ENCODE results near the gene CALCA.

Gene CALCA

DNA sequence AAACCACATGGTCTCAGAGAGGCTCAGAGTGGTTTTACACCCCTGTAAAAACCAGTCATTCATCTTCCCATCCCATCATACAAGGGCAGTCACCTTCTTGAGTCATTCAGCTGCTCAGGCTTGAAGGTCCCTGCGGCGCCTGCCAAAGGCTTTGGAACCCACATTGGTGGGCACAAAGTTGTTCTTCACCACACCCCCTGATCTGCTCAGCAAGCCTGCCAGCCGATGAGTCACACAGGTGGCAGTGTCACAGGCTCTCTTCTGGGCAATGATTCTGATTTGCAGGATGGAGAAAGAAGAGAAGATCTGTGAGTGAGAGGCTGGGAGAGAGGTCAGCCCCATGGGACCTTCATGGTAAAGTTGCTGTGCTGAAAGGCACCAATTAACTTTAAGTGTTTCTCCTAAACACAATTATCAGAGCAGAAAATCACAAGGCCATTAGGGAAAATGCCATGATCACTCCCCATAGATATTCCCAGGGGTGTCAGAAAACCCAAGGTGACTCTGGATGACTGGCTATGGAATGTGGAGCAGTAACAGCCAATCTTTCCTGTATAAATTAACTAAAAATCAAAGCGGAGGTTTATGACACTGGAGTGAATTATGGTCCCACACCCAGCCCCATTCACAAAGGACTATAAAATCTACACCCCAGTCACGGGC is 4.4 kb downstream of the CALCA start:
- Histone ChIP-seq H3K79me1 (replicated peaks; ENCODE audit: low read length, poor library complexity, severe bottlenecking) (no peaks in the 10 kb centered on the region), H3K18ac (ENCODE audit: low read depth in 1 of 2, low read length in 2 of 2) (no peak overlapping the region), H3K9me3 (ENCODE audit: control insufficient read depth, low read length) (no peaks in the 10 kb centered on the region), H4K91ac (ENCODE audit: low read length) (no peak overlapping the region), H3K4ac (ENCODE audit: low read depth in 1 of 2, low read length in 2 of 2) (no peak overlapping the region), H2AFZ (ENCODE audit: low read depth, low read length) (no peak overlapping the region), H3K9ac (ENCODE audit: low read length) (no peak overlapping the region), H2BK15ac (ENCODE audit: low read depth, poor library complexity, severe bottlenecking) (no peak overlapping the region), H3K36me3 (ENCODE audit: control insufficient read depth in 1 of 2, insufficient read depth in 2 of 2, low read depth in 1 of 2, low read length in 2 of 2) (no peaks in the 10 kb centered on the region), H2BK120ac (ENCODE audit: low read depth, low read length) (no peak overlapping the region), H3K4me1 (ENCODE audit: control insufficient read depth, insufficient read depth, low read depth, low read length) (peaks cover 5% of the 10 kb centered on the region), H3K4me3 (ENCODE audit: insufficient read depth in 1 of 2, low read depth in 1 of 2, low read length in 2 of 2) (no peak overlapping the region), H3K27ac (ENCODE audit: low read length, poor library complexity, severe bottlenecking) (no peak overlapping the region), H2AK5ac (ENCODE audit: low read length, severe bottlenecking) (no peak overlapping the region), H2BK12ac (ENCODE audit: low read length in 2 of 2) (no peak overlapping the region), H3K4me2 (ENCODE audit: low read length, poor library complexity, severe bottlenecking) (no peak overlapping the region), H3K23ac (ENCODE audit: low read length in 2 of 2) (no peak overlapping the region), H3K27me3 (ENCODE audit: control insufficient read depth in 1 of 2, insufficient read depth in 1 of 2, low read length in 2 of 2) (peaks cover 43 to 50% of the 10 kb centered on the region in 2 experiments), H2BK5ac (ENCODE audit: low read depth, low read length, poor library complexity, severe bottlenecking) (no peak overlapping the region), H3K14ac (ENCODE audit: low read length in 2 of 2) (no peak overlapping the region), H4K8ac (ENCODE audit: low read length) (no peak overlapping the region)
- WGBS = 65% methylated on average over 5 of the region's 5 CpGs
- DNase-seq = no peak

DNA sequence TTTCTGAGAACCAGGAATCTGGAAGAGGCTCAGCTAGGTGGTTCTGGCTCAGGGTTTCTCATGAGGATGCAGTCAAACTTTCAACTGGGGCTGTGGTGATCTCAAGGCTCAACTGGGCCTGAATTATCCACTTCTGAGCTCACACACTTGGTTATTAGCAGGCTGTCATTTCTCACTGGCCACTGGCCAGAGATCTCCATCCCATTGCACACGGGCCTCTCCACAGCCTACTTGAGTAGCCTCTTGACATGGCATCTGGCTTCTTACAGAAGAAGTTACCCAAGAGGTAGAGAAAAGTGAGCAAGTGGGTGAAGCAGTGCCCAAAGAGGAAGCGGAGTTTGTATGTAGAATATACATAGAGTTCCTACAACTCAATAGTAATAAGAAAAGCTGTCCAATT is 16.0 kb downstream of the CALCA start:
- Histone ChIP-seq H4K91ac (ENCODE audit: low read length) (no peak overlapping the region), H3K79me1 (replicated peaks; ENCODE audit: low read length, poor library complexity, severe bottlenecking) (no peaks in the 10 kb centered on the region), H3K4me1 (ENCODE audit: control insufficient read depth, insufficient read depth, low read depth, low read length) (no peaks in the 10 kb centered on the region), H2BK12ac (ENCODE audit: low read length in 2 of 2) (no peak overlapping the region), H3K14ac (ENCODE audit: low read length in 2 of 2) (no peak overlapping the region), H2AFZ (ENCODE audit: low read depth, low read length) (no peak overlapping the region), H3K4me2 (ENCODE audit: low read length, poor library complexity, severe bottlenecking) (no peak overlapping the region), H2BK15ac (ENCODE audit: low read depth, poor library complexity, severe bottlenecking) (no peak overlapping the region), H3K9ac (ENCODE audit: low read length) (no peak overlapping the region), H3K9me3 (ENCODE audit: control insufficient read depth, low read length) (no peaks in the 10 kb centered on the region), H2BK120ac (ENCODE audit: low read depth, low read length) (no peak overlapping the region), H3K27ac (ENCODE audit: low read length, poor library complexity, severe bottlenecking) (no peak overlapping the region), H3K27me3 (ENCODE audit: control insufficient read depth in 1 of 2, insufficient read depth in 1 of 2, low read length in 2 of 2) (peaks cover 0 to 4% of the 10 kb centered on the region in 2 experiments), H2AK5ac (ENCODE audit: low read length, severe bottlenecking) (no peak overlapping the region), H3K18ac (ENCODE audit: low read depth in 1 of 2, low read length in 2 of 2) (no peak overlapping the region), H3K36me3 (ENCODE audit: control insufficient read depth in 1 of 2, insufficient read depth in 2 of 2, low read depth in 1 of 2, low read length in 2 of 2) (no peaks in the 10 kb centered on the region), H3K23ac (ENCODE audit: low read length in 2 of 2) (no peak overlapping the region), H4K8ac (ENCODE audit: low read length) (no peak overlapping the region), H3K4ac (ENCODE audit: low read depth in 1 of 2, low read length in 2 of 2) (no peak overlapping the region), H3K4me3 (ENCODE audit: insufficient read depth in 1 of 2, low read depth in 1 of 2, low read length in 2 of 2) (no peak overlapping the region), H2BK5ac (ENCODE audit: low read depth, low read length, poor library complexity, severe bottlenecking) (no peak overlapping the region)
- WGBS = 89% methylated on average over 1 of the region's 2 CpGs
- DNase-seq = no peak

- H2BK15ac ChIP-seq (ENCODE audit: low read depth, poor library complexity, severe bottlenecking) = no peak overlapping the region
- no peaks in the 10 kb centered on the region for H3K9me3 ChIP-seq (ENCODE audit: control insufficient read depth, low read length)
- peaks cover 0 to 4% of the 10 kb centered on the region in 2 experiments for H3K27me3 ChIP-seq (ENCODE audit: control insufficient read depth in 1 of 2, insufficient read depth in 1 of 2, low read length in 2 of 2)
- no peak overlapping the region for H3K27ac ChIP-seq (ENCODE audit: low read length, poor library complexity, severe bottlenecking)
- H4K8ac ChIP-seq (ENCODE audit: low read length) = no peak overlapping the region
- no peaks in the 10 kb centered on the region for H3K36me3 ChIP-seq (ENCODE audit: control insufficient read depth in 1 of 2, insufficient read depth in 2 of 2, low read depth in 1 of 2, low read length in 2 of 2)
- H2BK12ac ChIP-seq (ENCODE audit: low read length in 2 of 2) = no peak overlapping the region
- no peak overlapping the region for H3K4ac ChIP-seq (ENCODE audit: low read depth in 1 of 2, low read length in 2 of 2)
- no peak overlapping the region for H3K4me3 ChIP-seq (ENCODE audit: insufficient read depth in 1 of 2, low read depth in 1 of 2, low read length in 2 of 2)
- H3K4me2 ChIP-seq (ENCODE audit: low read length, poor library complexity, severe bottlenecking) = no peak overlapping the region
- H3K9ac ChIP-seq (ENCODE audit: low read length) = no peak overlapping the region
- H2BK5ac ChIP-seq (ENCODE audit: low read depth, low read length, poor library complexity, severe bottlenecking) = no peak overlapping the region
- no peak for DNase-seq
- H2AFZ ChIP-seq (ENCODE audit: low read depth, low read length) = no peak overlapping the region
- H2AK5ac ChIP-seq (ENCODE audit: low read length, severe bottlenecking) = no peak overlapping the region
- H3K14ac ChIP-seq (ENCODE audit: low read length in 2 of 2) = no peak overlapping the region
- H3K4me1 ChIP-seq (ENCODE audit: control insufficient read depth, insufficient read depth, low read depth, low read length) = no peaks in the 10 kb centered on the region
- H4K91ac ChIP-seq (ENCODE audit: low read length) = no peak overlapping the region
- no peak overlapping the region for H3K18ac ChIP-seq (ENCODE audit: low read depth in 1 of 2, low read length in 2 of 2)
- H3K23ac ChIP-seq (ENCODE audit: low read length in 2 of 2) = no peak overlapping the region
- no peaks in the 10 kb centered on the region for H3K79me1 ChIP-seq (replicated peaks; ENCODE audit: low read length, poor library complexity, severe bottlenecking)
- no peak overlapping the region for H2BK120ac ChIP-seq (ENCODE audit: low read depth, low read length)
Observed at GRCh38 chr11:14954581-14954980, 17.6 kb downstream of the CALCA start.

DNA sequence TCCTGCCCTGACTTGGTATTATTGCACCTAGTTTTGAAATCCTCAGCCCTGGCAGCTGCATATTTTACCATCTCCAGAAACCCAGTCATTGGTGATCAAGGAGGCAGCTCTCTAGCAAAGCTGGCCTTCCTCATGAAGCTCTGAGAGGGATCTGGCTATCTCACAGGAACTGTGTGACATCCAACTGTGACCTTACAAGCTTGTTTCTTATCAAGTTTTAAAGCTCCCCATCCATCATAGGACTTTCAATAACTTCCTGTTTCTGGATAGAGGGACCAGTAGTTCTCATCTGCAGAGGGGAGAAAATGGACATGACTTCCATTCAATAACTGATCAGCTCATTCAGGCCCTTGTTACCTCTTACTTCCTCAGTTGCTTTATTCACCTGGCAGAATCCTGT is 18.2 kb downstream of the CALCA start:
- peaks cover 0 to 4% of the 10 kb centered on the region in 2 experiments for H3K27me3 ChIP-seq (ENCODE audit: control insufficient read depth in 1 of 2, insufficient read depth in 1 of 2, low read length in 2 of 2)

More for the DNA sequence above, 18.2 kb downstream of the CALCA start:
- Histone ChIP-seq H2AK5ac (ENCODE audit: low read length, severe bottlenecking) (no peak overlapping the region), H3K14ac (ENCODE audit: low read length in 2 of 2) (no peak overlapping the region), H3K79me1 (replicated peaks; ENCODE audit: low read length, poor library complexity, severe bottlenecking) (no peaks in the 10 kb centered on the region), H3K4me1 (ENCODE audit: control insufficient read depth, insufficient read depth, low read depth, low read length) (no peaks in the 10 kb centered on the region), H3K4me2 (ENCODE audit: low read length, poor library complexity, severe bottlenecking) (no peak overlapping the region), H3K27ac (ENCODE audit: low read length, poor library complexity, severe bottlenecking) (no peak overlapping the region), H3K36me3 (ENCODE audit: control insufficient read depth in 1 of 2, insufficient read depth in 2 of 2, low read depth in 1 of 2, low read length in 2 of 2) (no peaks in the 10 kb centered on the region), H3K23ac (ENCODE audit: low read length in 2 of 2) (no peak overlapping the region), H3K18ac (ENCODE audit: low read depth in 1 of 2, low read length in 2 of 2) (no peak overlapping the region), H2BK15ac (ENCODE audit: low read depth, poor library complexity, severe bottlenecking) (no peak overlapping the region), H2BK5ac (ENCODE audit: low read depth, low read length, poor library complexity, severe bottlenecking) (no peak overlapping the region), H3K9ac (ENCODE audit: low read length) (no peak overlapping the region), H3K4me3 (ENCODE audit: insufficient read depth in 1 of 2, low read depth in 1 of 2, low read length in 2 of 2) (no peak overlapping the region), H2BK120ac (ENCODE audit: low read depth, low read length) (no peak overlapping the region), H2BK12ac (ENCODE audit: low read length in 2 of 2) (no peak overlapping the region), H3K4ac (ENCODE audit: low read depth in 1 of 2, low read length in 2 of 2) (no peak overlapping the region), H4K91ac (ENCODE audit: low read length) (no peak overlapping the region), H3K9me3 (ENCODE audit: control insufficient read depth, low read length) (no peaks in the 10 kb centered on the region), H2AFZ (ENCODE audit: low read depth, low read length) (no peak overlapping the region), H4K8ac (ENCODE audit: low read length) (no peak overlapping the region)
- no peak for DNase-seq

All from mesenchymal stem cell (in vitro differentiated cells and primary cell).